ENCODE data around the gene CGREF1. TPM values are rescaled to one million over a fixed set of nuclear protein-coding genes. Genes with fewer than 3 reads are reported as not detected.

CGREF1 gene
- total RNA-seq, 4 donors from 2014 or later, result 2.5 to 5.6 TPM; not detected in 2

- TF ChIP-seq CTCF (IDR thresholded peaks at IDR 0.05) (no peak), POLR2A (IDR thresholded peaks at IDR 0.05) (no peak)
- no peak for DNase-seq
- no peaks in the 10 kb centered on the region for H3K9me3 ChIP-seq
- peaks cover 0 to 14% (median 8%) of the 10 kb centered on the region in 4 donors for H3K4me1 ChIP-seq
- H3K27me3 ChIP-seq, result no peaks in the 10 kb centered on the region
- H3K36me3 ChIP-seq, result peaks cover 0 to 40% (median 0%) of the 10 kb centered on the region in 3 donors
- no peak overlapping the region for H3K4me3 ChIP-seq
- H3K27ac ChIP-seq, result no peak overlapping the region
These were observed 65.6 kb downstream of the CGREF1 start for GRCh38 chr2:27053321-27053720.

DNA sequence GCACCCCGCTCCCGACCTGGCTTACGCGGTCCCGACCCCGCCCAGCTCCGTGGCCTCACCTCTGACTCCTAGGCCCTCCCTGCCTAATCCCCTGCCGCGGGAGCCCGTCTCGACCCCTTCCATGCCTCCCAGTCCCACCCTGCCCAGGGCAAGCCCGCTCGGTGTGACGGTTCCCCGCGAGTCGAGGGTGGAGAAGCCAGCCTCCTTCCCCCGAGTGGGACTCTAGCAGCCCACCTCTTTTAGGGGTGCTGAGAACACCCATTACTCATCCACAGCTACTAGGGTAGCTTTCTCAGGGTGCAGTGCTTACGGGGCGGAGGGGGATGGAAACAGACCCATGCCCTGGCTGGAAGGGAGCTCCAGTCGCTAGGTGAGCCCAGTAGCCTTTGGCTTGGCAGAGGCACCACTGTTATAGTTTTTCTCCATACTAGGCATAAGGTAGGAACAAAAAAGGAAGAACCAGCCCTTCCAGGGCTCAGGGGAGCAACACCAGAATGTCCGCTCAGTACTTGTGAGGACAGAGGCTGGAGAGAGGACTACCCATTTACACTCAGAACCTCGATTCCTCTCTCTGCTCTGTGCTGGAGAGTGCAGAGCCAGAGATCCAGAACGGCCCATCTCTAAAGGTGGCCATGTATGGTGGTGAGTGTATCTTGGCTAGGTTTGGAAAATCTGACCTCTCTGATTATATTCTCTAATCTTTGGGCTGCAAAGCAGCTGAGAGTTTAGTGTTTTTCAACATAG is 66.9 kb downstream of the CGREF1 start:
- H3K9me3 ChIP-seq, result no peaks in the 10 kb centered on the region
- peaks cover 0 to 34% (median 0%) of the 10 kb centered on the region in 3 donors for H3K36me3 ChIP-seq
- peaks cover 0 to 14% (median 8%) of the 10 kb centered on the region in 4 donors for H3K4me1 ChIP-seq
- H3K27me3 ChIP-seq, result no peaks in the 10 kb centered on the region
- H3K27ac ChIP-seq, result peak overlapping the region; percentile 80 to 93 (median 90)
- TF ChIP-seq POLR2A (IDR thresholded peaks at IDR 0.05), result no peak
- no peak for TF ChIP-seq CTCF (IDR thresholded peaks at IDR 0.05)
- peak in 1 of 3 donors; percentile 67 for DNase-seq
- H3K4me3 ChIP-seq, result peak overlapping the region; percentile 62 to 96 (median 92)

DNA sequence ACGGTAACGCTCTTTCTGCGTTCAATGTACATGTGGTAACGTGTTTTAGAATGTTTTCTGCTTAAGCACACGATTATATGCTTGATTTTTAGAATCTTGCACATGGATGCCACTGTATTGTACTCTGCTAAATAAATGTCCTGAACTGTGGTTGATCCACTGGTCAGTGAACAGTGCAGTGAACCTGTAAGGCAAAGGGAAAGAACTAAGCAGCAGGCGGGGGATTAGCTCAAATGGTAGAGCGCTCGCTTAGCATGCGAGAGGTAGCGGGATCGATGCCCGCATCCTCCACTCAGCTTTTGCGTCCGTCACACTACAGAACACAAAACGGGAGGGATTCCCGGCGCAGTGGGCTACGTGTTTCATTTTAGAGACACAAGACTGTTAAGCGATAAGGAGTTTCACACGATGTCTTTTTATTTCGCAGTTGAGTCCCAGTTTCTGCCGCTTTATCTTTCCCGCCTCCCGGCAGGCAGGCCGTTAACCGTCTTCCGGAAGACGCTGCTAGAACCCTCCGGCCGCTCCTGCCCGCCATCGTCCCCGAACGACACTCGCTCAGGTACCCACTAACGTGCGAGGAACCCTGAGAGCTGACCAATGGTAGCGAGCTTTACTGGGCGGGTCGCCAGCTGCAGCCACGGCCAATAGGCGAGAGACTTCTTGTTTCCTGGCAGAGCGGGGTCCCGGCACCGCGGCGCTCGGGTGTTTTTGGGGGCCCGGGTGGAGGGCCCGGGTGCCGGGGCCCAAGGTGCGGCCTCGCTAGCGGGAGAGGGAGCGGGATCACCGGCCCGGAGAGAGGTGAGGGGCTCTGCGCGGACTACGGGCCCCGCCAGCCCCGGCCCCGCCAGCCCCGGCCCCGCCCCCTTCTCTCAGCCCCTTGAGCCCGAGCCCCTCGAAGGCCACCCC is 67.7 kb downstream of the CGREF1 start, which contains the start of gene AGBL5:
AGBL5 (plus strand) TSS at position 673 of the 906 bp plus-strand sequence. CDS start 1,291 bp downstream, outside the sequence.
- Histone ChIP-seq H3K36me3 (peaks cover 0 to 27% (median 0%) of the 10 kb centered on the region in 3 donors), H3K4me1 (peaks cover 0 to 14% (median 8%) of the 10 kb centered on the region in 4 donors), H3K9me3 (no peaks in the 10 kb centered on the region), H3K27ac (peak within 1 kb of the TSS; percentile 80 to 93 (median 90)), H3K27me3 (no peaks in the 10 kb centered on the region), H3K4me3 (peak within 1 kb of the TSS; percentile 62 to 96 (median 92))
- TF ChIP-seq CTCF (IDR thresholded peaks at IDR 0.05), result peak in 2 of 6 experiments; percentile 5 to 6
- TF ChIP-seq POLR2A (IDR thresholded peaks at IDR 0.05), result peak in 1 of 2 donors; percentile 71
- DNase-seq, result peak; percentile 95 to 98 (median 96)

Other genes starting within 250 kb of the CGREF1 start
- gene MAPRE3, start 148.5 kb downstream of the CGREF1 start, total RNA-seq, result 10 to 100 TPM in 1 of 4 donors, 1 to 10 TPM in 3; 4.2 to 14.9 (median 5.9) TPM
- 100 to 1,000 TPM in 1 of 4 donors, 10 to 100 TPM in 3; 50.1 to 121 (median 82.0) TPM for gene TMEM214, start 86.2 kb downstream of the CGREF1 start, total RNA-seq
- gene AGBL5, start 67.5 kb downstream of the CGREF1 start, total RNA-seq, result 10 to 100 TPM in 3 of 4 donors, 1 to 10 TPM in 1; 7.5 to 18.2 (median 12.3) TPM
- 100 to 1,000 TPM; 136 to 329 (median 225) TPM for gene OST4, start 47.5 kb downstream of the CGREF1 start, total RNA-seq
- 10 to 100 TPM in 2 of 4 donors, 1 to 10 TPM in 2; 7.9 to 32.2 (median 13.3) TPM for gene EMILIN1, start 40.5 kb downstream of the CGREF1 start, total RNA-seq
- gene KHK, start 32.4 kb downstream of the CGREF1 start, total RNA-seq, result 100 to 1,000 TPM in 3 of 4 donors, 10 to 100 TPM in 1; 40.4 to 576 (median 435) TPM
- 1 to 10 TPM in 1 of 4 donors, not detected in 3; 2.8 TPM for gene ABHD1, start 4.7 kb upstream of the CGREF1 start, total RNA-seq
- gene PREB, start 15.5 kb upstream of the CGREF1 start, total RNA-seq, result 100 to 1,000 TPM in 1 of 4 donors, 10 to 100 TPM in 3; 66.5 to 106 (median 69.4) TPM
- not detected for gene PRR30, start 20.3 kb upstream of the CGREF1 start, total RNA-seq
- not detected for gene TCF23, start 29.9 kb upstream of the CGREF1 start, total RNA-seq
- 100 to 1,000 TPM in 2 of 4 donors, 10 to 100 TPM in 2; 88.3 to 121 (median 101) TPM for gene ATRAID, start 92.9 kb upstream of the CGREF1 start, total RNA-seq
- gene SLC5A6, start 93.1 kb upstream of the CGREF1 start, total RNA-seq, result 10 to 100 TPM; 42.3 to 78.4 (median 65.8) TPM
- 10 to 100 TPM; 21.2 to 42.9 (median 36.7) TPM for gene CAD, start 98.2 kb upstream of the CGREF1 start, total RNA-seq
- under 1 TPM in 1 of 4 donors, not detected in 3; 0.35 TPM for gene SLC30A3, start 143.9 kb upstream of the CGREF1 start, total RNA-seq
- 1 to 10 TPM in 1 of 4 donors, not detected in 3; 4.3 TPM for gene DNAJC5G, start 156.3 kb upstream of the CGREF1 start, total RNA-seq
- gene TRIM54, start 163.3 kb upstream of the CGREF1 start, total RNA-seq, result under 1 TPM in 1 of 4 donors, not detected in 3; 0.54 TPM
- gene UCN, start 189.3 kb upstream of the CGREF1 start, total RNA-seq, result 1 to 10 TPM in 2 of 4 donors, not detected in 2; 2.3 to 5.2 TPM
- gene MPV17, start 204.0 kb upstream of the CGREF1 start, total RNA-seq, result 10 to 100 TPM; 41.5 to 62.3 (median 51.6) TPM
- 100 to 1,000 TPM in 1 of 4 donors, 10 to 100 TPM in 3; 59.0 to 111 (median 74.6) TPM for gene GTF3C2, start 237.6 kb upstream of the CGREF1 start, total RNA-seq